ENCODE measurements around the gene LPAR3.

LPAR3 gene

GRCh38 chr1:84936116-84936810, 43.3 kb upstream of the LPAR3 start:
- ChIA-PET POLR2A (no interaction called here), CTCF (interaction anchor here (0.7 to 2.3 kb wide), 23 partner anchors 10 to 537 kb away, joined by 3 to 19 read pairs (median 4); partner anchors contain the start of genes C1orf52 and SPATA1)
- Histone ChIP-seq H3K9me3 (ENCODE audit: control insufficient read depth, insufficient read depth, low read depth, low read length) (no peaks in the 10 kb centered on the region), H3K36me3 (ENCODE audit: control insufficient read depth in 2 of 2, insufficient read depth in 1 of 2, low read length in 2 of 2) (peaks cover 0 to 3% of the 10 kb centered on the region in 2 experiments; a peak in 1 of 3 replicates), H3K27ac (ENCODE audit: extremely low read depth, low read depth, low read length) (no peak overlapping the region), H3K4me1 (ENCODE audit: control insufficient read depth, insufficient read depth, low read length) (no peaks in the 10 kb centered on the region), H3K4me3 (ENCODE audit: low read depth, low read length) (no peak overlapping the region)
- TF ChIP-seq BCL11B (tag by site-specific recombination; IDR thresholded peaks at IDR 0.05; ENCODE audit: low read depth) = no peak
- TF ChIP-seq TCF7L2 (IDR thresholded peaks at IDR 0.05; ENCODE audit: borderline replicate concordance, low read depth, low read length) = no peak
- TF ChIP-seq ZNF585B (tag by site-specific recombination; IDR thresholded peaks at IDR 0.05) = no peak
- TF ChIP-seq ZNF776 (tag by site-specific recombination; IDR thresholded peaks at IDR 0.05; ENCODE audit: borderline replicate concordance) = no peak
- TF ChIP-seq SCRT2 (tag by site-specific recombination; IDR thresholded peaks at IDR 0.05) = no peak
- TF ChIP-seq ZNF37A (tag by site-specific recombination; IDR thresholded peaks at IDR 0.05) = no peak
- TF ChIP-seq ZNF140 (tag by site-specific recombination; IDR thresholded peaks at IDR 0.05) = no peak
- no peak for TF ChIP-seq ZNF341 (tag by site-specific recombination; IDR thresholded peaks at IDR 0.05; ENCODE audit: low read depth)
- TF ChIP-seq ZBTB20 (tag by site-specific recombination; IDR thresholded peaks at IDR 0.05) = no peak
- TF ChIP-seq, protein P1, sequence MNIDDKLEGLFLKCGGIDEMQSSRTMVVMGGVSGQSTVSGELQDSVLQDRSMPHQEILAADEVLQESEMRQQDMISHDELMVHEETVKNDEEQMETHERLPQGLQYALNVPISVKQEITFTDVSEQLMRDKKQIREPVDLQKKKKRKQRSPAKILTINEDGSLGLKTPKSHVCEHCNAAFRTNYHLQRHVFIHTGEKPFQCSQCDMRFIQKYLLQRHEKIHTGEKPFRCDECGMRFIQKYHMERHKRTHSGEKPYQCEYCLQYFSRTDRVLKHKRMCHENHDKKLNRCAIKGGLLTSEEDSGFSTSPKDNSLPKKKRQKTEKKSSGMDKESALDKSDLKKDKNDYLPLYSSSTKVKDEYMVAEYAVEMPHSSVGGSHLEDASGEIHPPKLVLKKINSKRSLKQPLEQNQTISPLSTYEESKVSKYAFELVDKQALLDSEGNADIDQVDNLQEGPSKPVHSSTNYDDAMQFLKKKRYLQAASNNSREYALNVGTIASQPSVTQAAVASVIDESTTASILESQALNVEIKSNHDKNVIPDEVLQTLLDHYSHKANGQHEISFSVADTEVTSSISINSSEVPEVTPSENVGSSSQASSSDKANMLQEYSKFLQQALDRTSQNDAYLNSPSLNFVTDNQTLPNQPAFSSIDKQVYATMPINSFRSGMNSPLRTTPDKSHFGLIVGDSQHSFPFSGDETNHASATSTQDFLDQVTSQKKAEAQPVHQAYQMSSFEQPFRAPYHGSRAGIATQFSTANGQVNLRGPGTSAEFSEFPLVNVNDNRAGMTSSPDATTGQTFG (tag by site-specific recombination; IDR thresholded peaks at IDR 0.05; ENCODE audit: borderline replicate concordance) = no peak
- TF ChIP-seq KLF9 (tag by site-specific recombination; IDR thresholded peaks at IDR 0.05; ENCODE audit: low read depth) = no peak
- no peak for TF ChIP-seq ZNF146 (tag by site-specific recombination; IDR thresholded peaks at IDR 0.05)
- TF ChIP-seq ZNF112 (tag by site-specific recombination; IDR thresholded peaks at IDR 0.05) = no peak
- TF ChIP-seq PBX3 (CRISPR knock-in tag; IDR thresholded peaks at IDR 0.05) = no peak
- no peak for TF ChIP-seq PRDM1 (tag by site-specific recombination; IDR thresholded peaks at IDR 0.05)
- TF ChIP-seq ZBTB17 (tag by site-specific recombination; IDR thresholded peaks at IDR 0.05) = peak; percentile 52
- TF ChIP-seq ZEB2 (tag by site-specific recombination; IDR thresholded peaks at IDR 0.05) = 0 out of 2 replicates have a peak, but pooled peaks have one; percentile 23
- TF ChIP-seq ZNF2 (tag by site-specific recombination; IDR thresholded peaks at IDR 0.05) = peak; percentile 48; the same call in 1 of the 2 replicates
- TF ChIP-seq, protein P2, sequence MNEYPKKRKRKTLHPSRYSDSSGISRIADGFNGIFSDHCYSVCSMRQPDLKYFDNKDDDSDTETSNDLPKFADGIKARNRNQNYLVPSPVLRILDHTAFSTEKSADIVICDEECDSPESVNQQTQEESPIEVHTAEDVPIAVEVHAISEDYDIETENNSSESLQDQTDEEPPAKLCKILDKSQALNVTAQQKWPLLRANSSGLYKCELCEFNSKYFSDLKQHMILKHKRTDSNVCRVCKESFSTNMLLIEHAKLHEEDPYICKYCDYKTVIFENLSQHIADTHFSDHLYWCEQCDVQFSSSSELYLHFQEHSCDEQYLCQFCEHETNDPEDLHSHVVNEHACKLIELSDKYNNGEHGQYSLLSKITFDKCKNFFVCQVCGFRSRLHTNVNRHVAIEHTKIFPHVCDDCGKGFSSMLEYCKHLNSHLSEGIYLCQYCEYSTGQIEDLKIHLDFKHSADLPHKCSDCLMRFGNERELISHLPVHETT (tag by site-specific recombination; IDR thresholded peaks at IDR 0.05) = no peak
- TF ChIP-seq ZBTB6 (tag by site-specific recombination; IDR thresholded peaks at IDR 0.05) = no peak
- TF ChIP-seq ZNF692 (tag by site-specific recombination; IDR thresholded peaks at IDR 0.05) = peak; percentile 59; the same call in 1 of the 2 replicates
- no peak for TF ChIP-seq ZFP69B (tag by site-specific recombination; IDR thresholded peaks at IDR 0.05)
- TF ChIP-seq, protein P3, sequence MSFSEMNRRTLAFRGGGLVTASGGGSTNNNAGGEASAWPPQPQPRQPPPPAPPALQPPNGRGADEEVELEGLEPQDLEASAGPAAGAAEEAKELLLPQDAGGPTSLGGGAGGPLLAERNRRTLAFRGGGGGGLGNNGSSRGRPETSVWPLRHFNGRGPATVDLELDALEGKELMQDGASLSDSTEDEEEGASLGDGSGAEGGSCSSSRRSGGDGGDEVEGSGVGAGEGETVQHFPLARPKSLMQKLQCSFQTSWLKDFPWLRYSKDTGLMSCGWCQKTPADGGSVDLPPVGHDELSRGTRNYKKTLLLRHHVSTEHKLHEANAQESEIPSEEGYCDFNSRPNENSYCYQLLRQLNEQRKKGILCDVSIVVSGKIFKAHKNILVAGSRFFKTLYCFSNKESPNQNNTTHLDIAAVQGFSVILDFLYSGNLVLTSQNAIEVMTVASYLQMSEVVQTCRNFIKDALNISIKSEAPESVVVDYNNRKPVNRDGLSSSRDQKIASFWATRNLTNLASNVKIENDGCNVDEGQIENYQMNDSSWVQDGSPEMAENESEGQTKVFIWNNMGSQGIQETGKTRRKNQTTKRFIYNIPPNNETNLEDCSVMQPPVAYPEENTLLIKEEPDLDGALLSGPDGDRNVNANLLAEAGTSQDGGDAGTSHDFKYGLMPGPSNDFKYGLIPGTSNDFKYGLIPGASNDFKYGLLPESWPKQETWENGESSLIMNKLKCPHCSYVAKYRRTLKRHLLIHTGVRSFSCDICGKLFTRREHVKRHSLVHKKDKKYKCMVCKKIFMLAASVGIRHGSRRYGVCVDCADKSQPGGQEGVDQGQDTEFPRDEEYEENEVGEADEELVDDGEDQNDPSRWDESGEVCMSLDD (tag by site-specific recombination; IDR thresholded peaks at IDR 0.05) = no peak
- TF ChIP-seq ZNF654 (tag by site-specific recombination; IDR thresholded peaks at IDR 0.05; ENCODE audit: low read depth) = peak; percentile 98
- no peak for TF ChIP-seq ZNF514 (tag by site-specific recombination; IDR thresholded peaks at IDR 0.05)
- TF ChIP-seq IKZF3 (tag by site-specific recombination; IDR thresholded peaks at IDR 0.05) = peak; percentile 53; the same call in 1 of the 2 replicates
- TF ChIP-seq ZNF221 (tag by site-specific recombination; IDR thresholded peaks at IDR 0.05; ENCODE audit: borderline replicate concordance) = no peak
- TF ChIP-seq ZNF473 (tag by site-specific recombination; IDR thresholded peaks at IDR 0.05) = no peak
